Esophagus squamous epithelium (tissue), 4 donors: ENCODE measurements around the gene WDR18.

Source experiments
- CTCF ChIP-seq, 6 experiments: fragments of 450-650 bp in 4 of 6; fragments of 200-600 bp in 2 of 6; sonication (generic) in 2 of 6; IDR thresholded peaks; one replicate each; pipeline ENCODE4 v1.5.1; 2016 to 2019; ENCODE audit warnings: antibody characterized with exemption in 6 of 6, mild to moderate bottlenecking in 4 of 6, moderate library complexity in 4 of 6
- POLR2A ChIP-seq, 4 donors: fragments of 450-650 bp; IDR thresholded peaks; one replicate each; pipeline ENCODE4 v1.6.1; 2017; ENCODE audit warnings: antibody characterized with exemption in 4 of 4, mild to moderate bottlenecking in 4 of 4, moderate library complexity in 3 of 4

- TF ChIP-seq CTCF (IDR thresholded peaks at IDR 0.05) (peak in 1 of 6 experiments; percentile 19), POLR2A (IDR thresholded peaks at IDR 0.05) (no peak)
Observed at GRCh38 chr19:940591-941291, 43.4 kb upstream of the WDR18 start.
